HG03159 (cell line): Measurements from ENCODE around the gene ZFR2.

Experiments
- ATAC-seq: cut with Tn5 transposase; IDR thresholded peaks from one replicate; pipeline ENCODE4 v1.9.1; 2021; ENCODE audit warnings: mild to moderate bottlenecking, moderate library complexity; ENCODE audit not compliant: unreplicated experiment

ZFR2 gene

DNA sequence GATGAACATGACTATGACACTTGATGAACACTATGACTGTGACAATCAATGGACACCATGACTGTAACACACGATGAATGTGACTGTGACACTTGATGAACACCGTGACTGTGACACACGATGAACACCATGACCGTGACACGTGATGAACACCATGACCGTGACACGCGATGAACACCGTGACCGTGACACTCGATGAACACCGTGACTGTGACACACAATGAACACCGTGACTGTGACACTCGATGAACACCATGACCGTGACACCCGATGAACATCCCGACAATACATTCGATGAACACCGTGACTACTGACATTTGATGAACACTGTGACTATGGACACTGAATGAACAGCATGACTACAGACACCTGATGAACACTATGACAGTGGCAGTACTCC lies 30.9 kb downstream of the ZFR2 start:
- no peak for ATAC-seq

DNA sequence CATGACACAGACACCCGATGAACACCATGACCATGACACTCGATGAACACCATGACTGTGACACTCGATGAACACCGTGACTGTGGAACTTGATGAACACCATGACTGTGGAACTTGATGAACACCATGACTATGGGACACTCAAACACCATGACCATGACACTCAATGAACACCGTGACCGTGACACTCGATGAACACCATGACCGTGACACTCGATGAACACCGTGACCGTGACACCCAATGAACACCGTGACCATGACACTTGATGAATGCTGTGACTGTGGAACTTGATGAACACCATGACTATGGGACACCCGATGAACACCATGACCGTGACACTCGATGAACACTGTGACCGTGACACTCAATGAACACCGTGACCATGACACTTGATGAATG lies 31.5 kb downstream of the ZFR2 start:
- ATAC-seq = no peak

DNA sequence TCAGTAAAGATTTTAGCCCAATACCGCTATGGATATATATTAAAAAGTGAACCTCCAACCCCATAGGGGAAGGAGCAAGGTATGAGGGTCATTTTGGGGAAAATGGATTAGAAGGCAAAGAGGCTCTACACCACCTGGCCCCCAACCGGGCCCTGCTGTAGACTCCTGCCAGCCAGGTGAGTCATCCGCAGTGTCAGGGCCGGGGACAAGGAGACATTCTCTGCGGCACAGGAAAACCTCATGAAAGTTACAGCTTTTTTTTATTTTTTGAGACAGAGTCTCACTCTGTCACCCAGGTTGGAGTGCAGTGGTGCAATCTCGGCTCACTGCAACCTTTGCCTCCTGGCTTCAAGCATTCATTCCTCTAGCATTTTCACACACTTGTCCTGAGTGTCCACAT lies 32.0 kb downstream of the ZFR2 start:
- no peak for ATAC-seq

DNA sequence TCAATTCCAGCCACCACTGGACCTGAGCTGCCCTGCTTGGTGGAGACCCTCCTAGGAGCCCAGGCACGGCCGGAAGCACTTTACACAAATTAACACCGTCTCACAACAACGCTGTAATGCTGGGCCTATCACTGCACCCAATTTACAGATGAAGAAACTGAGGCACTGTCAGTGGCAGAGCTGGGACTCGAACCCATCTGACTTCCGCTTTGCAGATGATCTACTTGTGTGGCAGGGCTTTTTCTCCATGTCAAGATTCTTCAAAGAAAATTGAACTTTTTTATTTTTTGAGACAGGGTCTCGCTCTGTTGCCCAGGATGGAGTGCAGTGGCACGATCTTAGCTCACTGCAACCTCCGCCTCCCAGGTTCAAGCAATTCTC lies 33.8 kb downstream of the ZFR2 start:
- ATAC-seq = no peak

DNA sequence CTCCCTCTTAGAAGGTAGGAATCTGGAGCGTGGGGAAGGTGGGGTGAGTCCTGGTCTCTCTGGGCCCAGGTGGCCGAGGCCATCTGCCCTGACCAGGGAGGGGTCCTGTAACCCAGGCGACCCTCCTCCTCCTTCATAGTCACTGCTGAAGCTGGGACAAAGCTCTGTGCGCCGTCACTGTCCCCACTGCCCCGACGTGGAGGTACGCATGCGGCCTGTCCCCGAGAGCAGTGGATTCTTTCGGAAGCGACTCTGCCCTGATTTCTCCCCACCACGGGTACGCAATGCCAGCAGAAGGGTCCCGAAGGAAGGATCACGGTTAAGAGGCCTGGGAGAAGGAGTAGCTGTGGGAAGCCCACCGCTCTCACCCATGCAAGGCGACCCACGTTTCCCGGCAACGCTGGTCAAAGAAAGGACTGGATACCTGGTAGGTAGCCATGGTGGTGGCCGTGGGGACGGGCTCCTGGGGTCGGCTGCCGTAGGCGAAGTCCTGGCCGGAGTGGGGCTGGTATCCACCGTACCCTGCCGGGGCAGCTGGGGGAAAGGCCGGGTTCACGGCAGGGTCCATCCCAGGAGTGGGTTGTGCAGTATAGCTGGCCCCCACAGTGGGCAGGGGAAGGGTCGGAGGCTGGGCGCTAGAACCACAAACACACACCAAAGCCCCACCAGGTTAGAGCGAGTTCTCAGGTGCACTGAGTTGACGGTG lies 34.3 kb downstream of the ZFR2 start:
- no peak for ATAC-seq

DNA sequence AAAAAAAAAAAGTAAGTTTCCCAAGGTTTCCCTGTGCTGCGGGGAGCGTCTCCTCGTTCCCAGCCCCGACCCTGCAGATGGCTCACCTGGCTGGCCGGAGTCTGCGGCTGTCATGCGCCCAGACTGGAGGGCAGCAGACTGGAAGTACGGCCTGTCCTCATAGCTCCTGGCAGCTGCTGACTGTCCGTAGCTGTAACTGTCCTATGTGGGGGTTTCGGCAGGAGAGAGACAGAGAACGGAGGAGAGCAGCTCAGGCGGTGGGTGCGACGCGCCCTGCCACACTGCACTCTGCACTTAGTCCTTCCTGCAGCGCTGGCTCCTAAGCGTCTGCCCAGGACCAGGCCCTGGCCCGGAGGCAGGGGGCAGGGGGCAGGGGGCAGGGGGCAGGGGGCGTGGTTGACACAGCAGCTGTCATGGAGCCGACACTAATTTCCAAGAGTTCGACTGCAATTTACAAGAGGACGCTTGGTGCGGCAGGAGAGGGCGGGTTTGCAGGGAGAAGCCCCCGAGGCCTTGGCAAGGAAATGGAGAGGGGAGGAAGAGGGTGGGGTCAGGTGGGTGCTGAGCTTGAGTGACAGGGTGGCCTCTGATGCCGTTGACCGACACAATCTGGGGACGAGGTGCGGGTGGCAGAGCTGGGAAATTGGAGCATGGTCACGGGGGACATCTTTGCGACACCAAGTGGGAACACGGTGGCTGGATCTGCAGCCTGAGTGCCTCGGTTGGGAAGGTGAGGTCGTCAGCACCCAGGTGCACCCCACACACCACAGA lies 35.1 kb downstream of the ZFR2 start:
- ATAC-seq = no peak

DNA sequence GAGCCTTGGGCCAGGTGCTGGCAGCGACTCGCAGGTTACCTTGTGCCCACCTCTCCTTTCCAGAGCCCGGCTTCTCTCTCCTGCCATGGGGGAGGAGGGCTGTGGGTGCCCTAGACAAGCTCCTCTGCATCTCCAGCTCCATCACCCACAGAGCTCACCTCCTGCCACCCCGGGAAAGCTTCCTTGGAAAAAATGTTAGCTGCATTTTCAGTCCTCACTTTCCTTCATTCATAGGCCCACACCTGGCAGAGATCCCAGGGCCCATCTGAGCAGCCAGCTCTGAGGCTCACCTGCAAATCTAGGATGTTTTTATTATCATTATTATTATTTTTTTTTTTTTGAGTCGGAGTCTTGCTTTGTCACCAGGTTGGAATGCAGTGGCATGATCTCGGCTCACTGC lies 36.8 kb downstream of the ZFR2 start:
- no peak for ATAC-seq

DNA sequence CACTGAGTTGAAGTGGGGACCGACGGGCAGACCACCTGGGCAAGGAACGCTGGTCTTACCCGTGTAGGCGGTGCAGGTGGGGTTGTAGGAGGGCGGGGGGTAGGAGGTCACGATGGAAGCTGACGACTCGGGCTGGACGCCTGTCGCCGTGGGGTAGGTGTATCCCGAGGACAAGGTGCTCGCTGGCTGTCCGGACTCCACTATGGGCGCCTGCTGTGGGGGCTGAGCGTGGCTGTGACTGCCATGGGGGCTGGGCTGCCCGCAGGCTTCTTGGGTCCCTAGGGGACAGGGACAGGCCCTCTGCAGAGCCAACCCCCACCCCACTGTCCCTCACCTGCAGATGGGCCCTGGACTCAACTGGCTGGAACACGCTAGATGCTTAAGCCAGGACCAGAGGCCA lies 37.2 kb downstream of the ZFR2 start:
- no peak for ATAC-seq

DNA sequence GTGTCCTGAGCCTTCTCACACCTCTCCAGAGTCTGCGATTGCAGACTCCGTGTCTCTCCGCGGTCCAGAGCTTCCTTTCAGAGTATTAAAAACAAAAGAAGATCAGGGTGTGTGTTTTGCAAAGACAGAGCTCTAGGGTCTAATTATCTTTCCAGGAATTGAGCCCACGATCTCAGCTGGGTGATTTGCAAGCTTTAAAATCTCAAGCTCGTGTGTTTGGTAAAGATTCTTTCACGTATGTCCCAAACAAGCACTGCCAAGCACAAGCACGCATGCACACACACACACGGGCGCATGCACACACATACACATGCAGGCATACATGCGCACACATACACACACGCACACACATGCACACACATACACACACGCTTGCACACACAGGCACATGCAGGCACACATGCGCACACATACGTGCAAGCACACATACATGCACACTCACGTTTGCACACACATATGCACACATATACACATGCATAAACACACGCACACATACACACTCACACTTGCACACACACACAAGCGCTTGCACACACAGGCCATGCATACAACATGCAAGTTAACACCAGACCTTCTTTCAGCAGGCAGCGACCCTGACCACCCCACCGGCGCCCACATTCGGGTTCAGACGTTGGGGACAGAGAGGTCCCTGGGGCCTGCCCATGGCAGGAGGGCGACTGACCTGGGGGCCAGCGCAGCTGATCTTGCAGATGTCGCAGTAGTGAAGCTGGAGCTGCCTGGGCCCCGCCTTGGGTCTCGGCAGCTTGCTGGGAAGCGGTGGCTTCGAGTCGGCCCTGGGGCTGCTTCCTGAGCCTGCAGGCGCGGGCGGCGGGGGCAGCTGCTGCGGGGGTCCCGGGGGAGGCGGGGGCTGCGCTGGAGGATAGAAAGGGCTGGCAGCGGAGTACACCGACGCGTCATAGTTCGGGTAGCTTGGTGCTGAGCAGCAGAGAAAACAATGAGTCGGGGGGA lies 37.9 kb downstream of the ZFR2 start:
- ATAC-seq = no peak

DNA sequence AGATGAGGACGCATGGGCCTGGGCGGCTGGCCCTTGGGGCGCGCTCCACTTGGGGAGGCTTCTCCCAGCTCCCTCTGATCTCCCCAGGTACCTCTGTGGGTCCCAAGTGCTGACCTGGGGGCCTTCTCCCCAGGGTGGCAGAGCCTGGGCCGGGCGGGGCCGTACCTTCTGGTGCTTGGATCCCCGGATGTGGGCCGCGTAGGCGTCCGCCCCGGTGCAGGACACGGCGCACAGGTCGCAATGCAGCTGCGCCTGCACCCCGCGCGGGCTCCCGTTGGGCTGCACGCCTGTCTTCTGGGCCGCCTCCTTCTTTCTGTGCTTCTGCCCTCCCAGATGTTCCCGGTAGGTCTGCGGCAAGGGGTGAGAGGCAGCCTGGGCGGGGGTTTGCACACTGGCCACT lies 41.5 kb downstream of the ZFR2 start:
- ATAC-seq = no peak

DNA sequence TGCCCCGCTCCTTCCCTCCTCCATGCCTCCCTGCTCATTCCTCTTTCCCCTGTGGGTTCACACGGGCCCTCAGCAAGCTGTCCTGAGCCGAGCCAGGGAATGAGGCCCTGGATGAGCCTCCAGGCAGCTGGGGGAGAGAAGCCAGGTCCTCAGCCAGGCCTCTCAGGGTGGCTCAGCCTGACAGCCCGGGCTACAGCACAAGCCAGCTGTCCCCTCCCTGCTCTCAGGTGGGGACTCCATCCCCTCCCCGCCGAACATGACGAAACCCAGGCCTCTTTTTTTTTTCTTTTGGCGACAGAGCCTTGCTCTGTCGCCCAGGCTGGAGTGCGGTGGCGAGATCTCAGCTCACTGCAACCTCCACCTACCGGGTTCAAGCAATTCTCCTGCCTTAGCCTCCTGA lies 42.7 kb downstream of the ZFR2 start:
- ATAC-seq = no peak

DNA sequence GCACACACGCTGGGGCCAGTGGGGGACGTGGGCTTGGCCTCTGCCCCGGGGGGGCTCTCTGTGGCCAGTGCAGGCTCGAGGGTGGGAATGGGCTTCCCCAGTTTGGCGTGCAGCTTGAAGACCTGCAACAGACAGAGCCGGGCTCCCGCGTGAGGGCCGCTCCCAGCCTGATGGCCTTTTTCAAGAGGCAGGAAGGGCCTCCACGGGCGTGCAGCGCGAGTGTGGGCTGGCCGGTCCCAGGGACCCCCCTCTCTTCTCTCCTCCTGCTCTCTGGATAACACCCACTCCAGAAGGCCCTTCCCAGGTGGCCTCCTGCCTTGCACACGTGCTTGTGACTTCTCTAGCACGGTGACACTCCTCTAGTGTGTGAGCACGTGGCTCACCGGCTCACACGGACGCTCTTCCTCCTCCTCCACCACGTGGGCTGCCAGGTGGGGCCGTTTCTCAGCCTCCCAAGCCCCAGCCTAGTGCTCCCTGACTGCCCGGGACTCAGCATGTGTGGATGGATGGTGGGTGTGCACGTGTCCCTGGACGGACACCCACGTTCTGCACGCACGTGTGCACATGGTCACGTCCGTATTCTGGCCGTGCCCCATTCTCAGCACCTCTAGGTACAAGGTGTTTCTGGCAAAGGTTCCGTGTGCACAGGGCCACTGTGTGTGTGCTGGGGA lies 43.4 kb downstream of the ZFR2 start:
- no peak for ATAC-seq

DNA sequence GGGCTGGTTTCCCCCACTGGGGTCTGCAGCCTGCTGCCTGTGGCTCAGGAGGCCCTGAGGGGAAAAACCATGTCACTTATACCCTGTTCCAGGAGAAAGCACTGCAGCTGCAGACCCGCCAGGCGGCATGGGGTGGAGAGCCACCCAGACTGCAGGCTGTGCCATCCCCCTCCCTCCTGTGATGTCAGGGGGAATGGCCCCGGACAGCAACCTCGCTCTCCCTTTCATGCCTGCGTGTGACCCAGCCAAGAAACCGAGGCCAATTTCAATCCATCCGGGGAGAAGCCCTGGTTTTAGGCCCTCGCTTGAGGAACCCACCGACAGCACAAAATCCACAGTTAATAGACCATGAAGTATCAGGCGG lies 45.5 kb downstream of the ZFR2 start:
- no peak for ATAC-seq

DNA sequence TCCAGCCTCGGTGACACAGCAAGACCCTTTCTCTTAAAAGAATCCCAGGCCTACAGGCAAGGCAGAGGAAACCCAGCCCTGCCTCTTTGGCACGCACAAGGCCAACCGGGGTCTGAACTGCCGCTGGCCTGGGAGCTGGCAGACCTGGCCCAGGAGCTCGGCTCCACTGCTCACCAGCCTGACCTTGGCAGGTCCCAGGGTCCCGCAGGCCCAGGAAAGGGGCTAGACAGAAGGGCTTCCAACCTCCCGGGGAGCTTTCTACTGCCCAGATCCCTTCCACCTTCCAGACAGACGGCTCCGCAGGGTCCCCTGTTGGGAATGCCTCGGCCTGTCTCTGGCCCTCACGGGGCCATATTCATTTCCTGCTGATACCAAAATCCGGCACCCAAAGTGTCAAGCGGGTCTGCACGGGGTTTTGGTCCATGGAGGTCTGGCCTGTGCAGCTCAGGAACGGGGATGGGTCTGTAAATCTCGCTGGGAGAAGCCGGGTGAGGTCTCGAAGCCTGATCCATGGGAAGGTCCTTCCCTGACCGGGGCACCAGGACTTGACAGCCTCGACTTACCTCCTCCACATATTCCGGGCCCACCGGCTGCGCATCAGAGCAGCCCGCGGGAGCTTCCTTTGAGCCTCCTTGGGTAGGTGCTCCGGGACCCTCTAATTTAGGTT lies 46.0 kb downstream of the ZFR2 start:
- ATAC-seq = no peak

DNA sequence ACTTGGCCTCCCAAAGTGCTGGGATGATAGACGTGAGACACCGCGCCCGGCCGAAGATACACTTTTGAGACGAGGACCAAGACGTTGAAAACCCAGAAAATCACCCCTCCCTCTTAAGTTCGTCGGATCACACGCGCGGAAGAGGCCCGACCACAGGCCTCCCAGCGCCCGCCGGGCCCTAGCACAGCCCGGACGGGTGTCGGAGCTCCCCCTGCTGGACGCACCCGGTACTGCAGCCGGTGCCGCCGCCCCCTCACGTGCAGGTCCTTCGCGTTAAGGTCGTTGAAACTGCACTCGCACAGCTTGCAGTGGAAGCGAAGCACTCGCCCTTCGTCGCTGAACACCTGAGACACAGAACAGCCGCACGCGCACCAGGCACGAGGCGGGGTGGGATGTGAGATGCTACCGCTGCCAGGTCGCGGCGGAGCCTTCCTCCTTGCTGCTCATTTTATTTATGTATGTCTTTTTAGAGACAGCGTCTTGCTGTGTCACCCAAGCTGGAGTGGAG lies 46.9 kb downstream of the ZFR2 start:
- no peak for ATAC-seq

DNA sequence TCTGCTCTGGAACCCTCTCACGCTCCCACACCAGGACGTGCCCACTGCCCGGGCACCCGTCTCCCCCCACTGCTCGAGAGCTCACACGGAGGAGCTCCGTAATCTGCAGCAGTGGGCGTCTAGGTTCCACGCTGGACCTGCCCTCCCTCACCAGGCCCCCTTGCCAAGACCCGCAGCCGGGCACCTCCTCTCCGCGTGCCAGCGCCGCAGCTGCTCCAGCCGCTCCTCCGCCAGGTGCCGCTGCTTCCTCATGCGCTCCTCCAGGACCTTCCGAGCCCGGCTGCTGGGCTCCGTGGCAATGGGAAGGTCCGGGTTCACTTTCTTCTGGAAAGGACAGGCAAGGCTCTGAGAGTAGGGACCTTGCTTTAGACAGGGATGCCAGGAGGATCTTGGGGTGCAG lies 47.7 kb downstream of the ZFR2 start:
- ATAC-seq = no peak

DNA sequence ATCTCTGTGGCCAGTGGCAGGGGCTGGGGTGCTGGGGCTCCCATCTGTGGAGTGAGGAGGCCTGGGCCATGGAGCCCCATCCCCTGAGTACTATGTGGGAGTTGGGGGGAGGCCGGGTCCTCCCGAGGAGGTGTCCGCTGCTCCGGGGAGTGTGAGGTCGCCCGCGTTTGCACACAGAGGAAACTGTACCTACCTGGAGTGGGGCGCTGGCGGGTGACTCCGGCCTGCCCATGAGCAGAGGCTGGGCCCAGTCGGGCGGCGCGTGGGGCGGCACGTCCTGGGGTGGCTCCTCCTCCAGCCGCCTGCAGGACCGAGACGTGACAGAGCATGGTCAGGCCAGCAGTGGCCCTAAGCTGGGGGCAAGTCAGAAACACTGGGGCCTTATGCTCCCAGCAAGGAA lies 48.8 kb downstream of the ZFR2 start:
- ATAC-seq = no peak

DNA sequence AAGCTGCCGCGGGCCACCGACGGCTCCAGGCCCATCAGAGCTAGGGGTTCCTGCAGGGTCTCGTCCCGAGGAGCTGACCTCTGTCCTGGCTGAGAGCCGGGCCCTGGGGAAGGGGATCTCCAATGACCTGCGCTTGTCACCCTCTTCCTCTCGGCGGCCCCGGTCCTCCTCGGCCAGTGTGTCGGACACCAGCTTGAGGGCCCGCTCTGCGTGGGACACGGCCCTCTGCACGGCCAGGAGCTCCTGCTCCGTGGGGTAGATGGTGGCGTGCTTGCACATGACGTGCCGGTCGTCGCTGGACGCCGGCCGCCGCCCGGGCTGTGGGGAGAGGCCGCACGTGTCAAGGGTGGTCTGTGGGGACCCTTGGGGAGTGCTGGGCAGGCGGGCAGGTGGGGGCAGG lies 49.9 kb downstream of the ZFR2 start:
- no peak for ATAC-seq

DNA sequence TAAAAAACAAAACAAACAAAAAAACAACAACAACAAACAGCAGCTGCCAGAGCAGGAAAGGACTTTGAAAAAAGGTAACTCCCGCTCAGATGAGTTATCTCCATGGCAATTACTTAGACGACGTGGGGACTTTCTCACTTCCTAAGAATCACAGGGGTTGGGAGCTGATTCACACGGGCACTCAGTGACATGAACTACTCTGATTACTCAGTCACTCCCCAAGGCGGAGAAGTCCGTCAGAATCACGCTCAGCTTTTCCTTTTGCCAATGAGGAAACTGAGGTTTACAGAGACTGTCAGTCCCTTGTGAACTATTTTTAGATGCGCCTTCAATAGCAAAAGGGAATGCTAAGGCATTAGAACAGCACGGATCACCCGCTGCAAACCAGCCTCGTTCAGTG lies 50.4 kb downstream of the ZFR2 start:
- no peak for ATAC-seq

DNA sequence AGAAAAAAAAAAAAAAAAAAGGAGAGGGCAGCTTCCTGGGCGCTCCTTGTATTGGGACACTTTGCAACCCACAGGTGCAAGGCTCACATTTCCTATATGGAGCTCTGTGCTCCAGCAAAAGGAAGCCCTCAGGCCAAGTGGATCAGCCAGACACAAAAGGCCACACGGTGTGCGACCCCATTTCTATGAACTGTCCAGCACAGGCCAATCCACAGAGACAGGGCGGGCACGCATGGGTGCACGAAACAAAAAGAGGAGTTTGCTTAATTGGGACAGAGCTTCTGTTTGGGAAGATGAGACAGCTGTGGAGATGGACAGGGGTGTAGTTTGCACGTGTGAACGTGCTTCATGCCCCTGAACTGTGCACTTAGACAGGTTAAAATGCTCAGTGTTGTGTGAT lies 51.1 kb downstream of the ZFR2 start:
- no peak for ATAC-seq
